Transverse colon (tissue), 4 donors: ENCODE results near the gene CABP7. TPM values are rescaled to one million over a fixed set of nuclear protein-coding genes. Genes with fewer than 3 reads are reported as not detected.

Experiments
- DNase-seq: peaks from one replicate; pipeline ENCODE4 v3.0.0-alpha.2; 2019
- H3K27ac ChIP-seq, 4 donors: fragments of 200-600 bp; sonication (generic); 2 replicates each; pipeline ENCODE4 v1.5.1; 2016 to 2018; ENCODE audit warnings: inconsistent platforms in 4 of 4
- H3K27me3 ChIP-seq: fragments of 200-600 bp; sonication (generic); 2 replicates; pipeline ENCODE4 v1.5.1; 2017; ENCODE audit warnings: inconsistent platforms
- H3K36me3 ChIP-seq, 4 donors: fragments of 200-600 bp; sonication (generic); 2 replicates each; pipeline ENCODE4 v1.5.1; 2017 to 2019; ENCODE audit warnings: inconsistent platforms in 4 of 4
- H3K4me1 ChIP-seq, 4 donors: fragments of 200-600 bp; sonication (generic); 2 replicates each; pipeline ENCODE4 v1.5.1; 2017 to 2020; ENCODE audit warnings: inconsistent platforms in 4 of 4
- H3K4me3 ChIP-seq, 4 donors: fragments of 200-600 bp; sonication (generic); 1 replicate in 1 of 4; 2 replicates in 3 of 4; pipeline versions ENCODE4 v1.5.1 to v1.6.1; 2017 to 2019; ENCODE audit warnings: inconsistent platforms in 4 of 4
- H3K9me3 ChIP-seq, 2 donors: fragments of 200-600 bp; sonication (generic); 2 replicates each; pipeline ENCODE4 v1.5.1; 2017 to 2019; ENCODE audit warnings: inconsistent platforms in 2 of 2
- EP300 ChIP-seq: sonication (generic); formaldehyde crosslinking; IDR thresholded peaks from one replicate; pipeline ENCODE4 v1.6.1; 2017; ENCODE audit warnings: antibody characterized with exemption, low read depth
- POLR2A ChIP-seq: fragments of 450-650 bp; IDR thresholded peaks from one replicate; pipeline ENCODE4 v1.6.1; 2016; ENCODE audit warnings: antibody characterized with exemption, mild to moderate bottlenecking, moderate library complexity
- POLR2AphosphoS5 ChIP-seq, 3 donors: sonication (generic); formaldehyde crosslinking; IDR thresholded peaks; one replicate each; pipeline ENCODE4 v1.6.1; 2016; ENCODE audit warnings: antibody characterized with exemption in 3 of 3
- WGBS, 2 donors: methylation state at CpG; one replicate each; pipeline ENCODE4 v1.1.5; 2018; ENCODE audit warnings: low coverage in 1 of 2; 5-methylcytosine and 5-hydroxymethylcytosine counted together
- in situ Hi-C, 4 donors: fragments of 200-750 bp; cut with MboI; loops; one replicate each; pipeline versions ENCODE4 v1.15.0 to v1.15.1; 2017; ENCODE audit warnings: low sequenced_read_pairs in 3 of 4, low pct_ligation_motif_present in 1 of 4, low pct_unique_long_range_greater_than_20kb in 1 of 4
- intact Hi-C: fragments of 100-400 bp; cut with DNase I; formaldehyde crosslinking; loops from one replicate; pipeline ENCODE4 v1.15.1; 2023; ENCODE audit warnings: low total_unique reads
- total RNA-seq, 4 donors: library from RNA; depleted of rRNA; stranded (reverse); fragments of >200 nt; gene quantifications; one replicate each; pipeline ENCODE4 v1.1.0, GENCODE V29; 2016
- TF ChIP-seq, protein P1 (sequence below), 5 experiments: fragments of 200-600 bp in 3 of 5; fragments of 450-650 bp in 2 of 5; sonication (generic) in 3 of 5; IDR thresholded peaks; 1 replicate in 2 of 5; 2 replicates in 3 of 5; pipeline ENCODE4 v1.5.1; 2016 to 2017; ENCODE audit warnings: antibody characterized with exemption in 5 of 5, inconsistent platforms in 3 of 5, mild to moderate bottlenecking in 2 of 5, moderate library complexity in 1 of 5

The CABP7 gene
- total RNA-seq, 4 donors from 2014 or later = not detected

DNA sequence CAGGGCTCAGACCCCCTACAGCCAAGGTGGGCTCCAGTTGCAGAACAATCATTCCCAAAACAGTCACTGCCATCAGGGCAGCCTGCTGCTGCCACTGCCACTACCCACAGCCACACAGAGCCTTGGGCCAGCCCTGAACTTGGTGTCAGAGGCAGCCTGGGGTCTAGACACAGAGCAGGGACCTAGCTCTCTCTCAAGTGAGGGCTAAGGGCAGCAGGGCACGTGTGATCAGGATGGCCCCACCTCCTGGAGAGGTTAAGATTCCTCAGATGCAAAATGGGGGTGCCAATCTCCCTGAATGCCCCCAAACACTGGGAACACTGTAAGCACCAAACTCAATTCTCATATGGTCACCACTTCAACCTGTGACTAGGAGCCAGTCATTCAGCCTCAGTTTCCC, 15.6 kb downstream of the CABP7 start:
- H3K27ac ChIP-seq = no peak overlapping the region
- DNase-seq = no peak
- no peaks in the 10 kb centered on the region for H3K27me3 ChIP-seq
- WGBS, 2 donors = 44% methylated on average over 1 of the region's 1 CpG; no CpG with 5 or more reads in 1 of the 2 donors
- H3K36me3 ChIP-seq = no peaks in the 10 kb centered on the region
- in situ Hi-C loops = no loop called here
- TF ChIP-seq POLR2AphosphoS5 (IDR thresholded peaks at IDR 0.05) (no peak), POLR2A (no peak), EP300 (no peak)
- TF ChIP-seq, protein P1, sequence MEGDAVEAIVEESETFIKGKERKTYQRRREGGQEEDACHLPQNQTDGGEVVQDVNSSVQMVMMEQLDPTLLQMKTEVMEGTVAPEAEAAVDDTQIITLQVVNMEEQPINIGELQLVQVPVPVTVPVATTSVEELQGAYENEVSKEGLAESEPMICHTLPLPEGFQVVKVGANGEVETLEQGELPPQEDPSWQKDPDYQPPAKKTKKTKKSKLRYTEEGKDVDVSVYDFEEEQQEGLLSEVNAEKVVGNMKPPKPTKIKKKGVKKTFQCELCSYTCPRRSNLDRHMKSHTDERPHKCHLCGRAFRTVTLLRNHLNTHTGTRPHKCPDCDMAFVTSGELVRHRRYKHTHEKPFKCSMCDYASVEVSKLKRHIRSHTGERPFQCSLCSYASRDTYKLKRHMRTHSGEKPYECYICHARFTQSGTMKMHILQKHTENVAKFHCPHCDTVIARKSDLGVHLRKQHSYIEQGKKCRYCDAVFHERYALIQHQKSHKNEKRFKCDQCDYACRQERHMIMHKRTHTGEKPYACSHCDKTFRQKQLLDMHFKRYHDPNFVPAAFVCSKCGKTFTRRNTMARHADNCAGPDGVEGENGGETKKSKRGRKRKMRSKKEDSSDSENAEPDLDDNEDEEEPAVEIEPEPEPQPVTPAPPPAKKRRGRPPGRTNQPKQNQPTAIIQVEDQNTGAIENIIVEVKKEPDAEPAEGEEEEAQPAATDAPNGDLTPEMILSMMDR (IDR thresholded peaks at IDR 0.05) = no peak
- no peak overlapping the region for H3K4me3 ChIP-seq
- H3K9me3 ChIP-seq = no peaks in the 10 kb centered on the region
- H3K4me1 ChIP-seq = peaks cover 0 to 12% (median 4%) of the 10 kb centered on the region in 4 donors
- intact Hi-C loops = no loop called here

DNA sequence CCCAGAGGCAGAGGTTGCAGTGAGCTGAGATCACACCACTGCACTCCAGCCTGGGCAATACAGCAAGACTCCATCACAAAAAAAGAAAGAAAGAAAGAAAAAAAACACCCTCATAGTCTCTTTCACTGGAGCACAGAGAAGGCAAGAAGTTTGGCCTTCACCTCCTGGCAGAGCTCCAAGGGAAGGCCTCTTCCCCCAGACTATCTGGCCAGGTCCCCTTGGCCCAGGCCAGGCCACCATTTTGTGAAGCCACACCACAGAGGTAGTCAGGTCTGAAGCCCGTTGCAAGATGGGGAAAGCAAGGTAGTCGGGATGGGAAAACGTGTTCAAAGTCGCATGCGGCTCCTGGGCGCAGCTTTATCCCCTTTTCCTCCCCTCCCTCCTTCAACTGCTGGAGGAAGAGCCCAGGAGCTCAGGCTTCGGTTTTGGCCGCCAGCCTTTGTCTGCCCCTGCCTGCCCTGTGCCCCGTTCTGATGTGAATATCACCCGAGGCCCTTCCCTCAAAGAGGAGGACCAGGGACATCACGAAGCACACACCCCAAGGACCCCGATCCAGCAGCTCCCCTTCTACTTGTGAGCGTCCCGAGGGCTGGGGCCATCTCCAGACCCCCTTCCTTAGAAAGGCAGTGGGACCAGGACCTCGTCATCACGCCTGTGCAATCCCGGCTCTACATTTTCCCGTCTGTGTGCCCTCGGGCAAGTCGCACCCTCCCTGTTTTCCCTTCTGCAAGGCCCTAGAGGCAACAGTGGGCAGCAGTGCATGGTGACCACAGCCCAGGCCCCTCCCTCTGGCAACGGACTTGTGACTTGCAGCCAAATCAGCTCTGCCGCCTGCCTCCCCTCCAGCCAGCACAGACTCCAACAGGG, 17.7 kb downstream of the CABP7 start:
- peaks cover 0 to 12% (median 4%) of the 10 kb centered on the region in 4 donors for H3K4me1 ChIP-seq
- in situ Hi-C loops = no loop called here
- no peaks in the 10 kb centered on the region for H3K9me3 ChIP-seq
- H3K27ac ChIP-seq = no peak overlapping the region
- no peak for DNase-seq
- intact Hi-C loops = no loop called here
- TF ChIP-seq, protein P1 (IDR thresholded peaks at IDR 0.05) = no peak
- TF ChIP-seq POLR2AphosphoS5 (IDR thresholded peaks at IDR 0.05) (no peak), POLR2A (no peak), EP300 (no peak)
- 94% methylated on average over 22 of the region's 22 CpGs; no CpG with 5 or more reads in 1 of the 2 donors for WGBS, 2 donors
- no peaks in the 10 kb centered on the region for H3K36me3 ChIP-seq
- H3K4me3 ChIP-seq = no peak overlapping the region
- no peaks in the 10 kb centered on the region for H3K27me3 ChIP-seq

DNA sequence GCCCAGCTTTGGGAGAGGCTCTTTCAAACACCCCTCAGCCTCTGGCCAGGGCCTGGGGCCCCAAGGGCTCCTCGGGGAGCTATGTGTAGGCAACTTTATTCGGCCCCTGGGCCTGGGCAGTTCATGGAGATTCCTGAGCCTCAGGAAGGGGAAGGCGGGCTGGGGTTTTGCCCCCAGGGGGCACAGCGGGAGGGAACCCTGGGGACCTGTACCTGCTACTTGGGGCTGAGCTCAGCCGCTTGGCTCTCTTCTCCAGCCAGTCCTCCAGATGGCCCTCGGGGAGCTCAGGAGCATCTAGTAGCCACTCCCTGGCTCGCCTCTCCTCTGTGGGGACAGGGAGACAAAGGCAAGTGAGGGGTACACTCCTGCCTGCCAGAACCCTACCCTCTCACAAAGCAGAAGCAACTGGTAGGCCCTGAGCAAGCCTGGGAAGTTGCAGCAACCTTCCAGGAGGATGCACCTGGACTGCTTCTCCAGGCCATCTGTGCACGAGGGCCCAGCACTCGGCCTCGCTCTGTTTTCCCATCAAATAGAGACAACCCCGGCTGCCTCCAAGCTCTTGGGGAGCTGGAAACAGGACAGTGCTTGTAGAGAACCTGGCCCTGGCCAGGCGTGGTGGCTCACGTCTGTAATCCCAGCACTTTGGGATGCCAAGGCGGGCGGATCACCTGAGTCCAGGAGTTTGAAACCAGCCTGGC, 18.5 kb downstream of the CABP7 start:
- H3K9me3 ChIP-seq = no peaks in the 10 kb centered on the region
- intact Hi-C loops = no loop called here
- DNase-seq = no peak
- peaks cover 0 to 9% (median 4%) of the 10 kb centered on the region in 4 donors for H3K4me1 ChIP-seq
- TF ChIP-seq POLR2A = no peak
- TF ChIP-seq POLR2AphosphoS5 (IDR thresholded peaks at IDR 0.05) = no peak
- TF ChIP-seq, protein P1 (IDR thresholded peaks at IDR 0.05) = no peak
- no peak for TF ChIP-seq EP300
- no peaks in the 10 kb centered on the region for H3K27me3 ChIP-seq
- in situ Hi-C loops = no loop called here
- no peaks in the 10 kb centered on the region for H3K36me3 ChIP-seq
- 86% methylated on average over 15 of the region's 15 CpGs; no CpG with 5 or more reads in 1 of the 2 donors for WGBS, 2 donors
- H3K27ac ChIP-seq = no peak overlapping the region
- no peak overlapping the region for H3K4me3 ChIP-seq

DNA sequence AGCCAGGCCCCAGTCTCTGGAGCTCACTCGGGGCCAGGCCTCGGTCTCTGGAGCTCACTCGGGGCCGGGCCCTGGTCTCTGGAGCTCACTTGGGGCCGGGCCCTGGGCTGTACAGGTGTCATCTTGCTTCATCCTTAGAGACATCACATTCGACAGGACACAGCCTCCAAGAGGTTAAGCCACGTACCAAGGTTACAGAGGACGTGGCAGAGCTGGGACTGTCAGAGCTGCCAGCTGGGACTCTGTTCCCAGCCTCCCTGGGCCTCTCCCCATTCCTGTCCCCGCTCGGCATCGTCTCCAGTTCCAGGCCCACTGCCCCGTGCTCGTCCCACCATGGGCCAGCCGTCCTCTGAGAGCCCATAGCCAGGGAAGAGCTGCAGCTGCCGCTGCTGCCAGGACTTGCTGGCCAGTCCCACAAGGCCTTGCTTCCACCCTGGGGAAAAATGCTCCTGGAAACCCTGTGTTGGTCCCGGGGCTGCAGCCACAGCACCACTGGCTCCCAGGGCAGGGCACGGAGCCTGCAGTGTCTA, 19.6 kb downstream of the CABP7 start:
- Histone ChIP-seq H3K36me3 (no peaks in the 10 kb centered on the region), H3K4me1 (no peaks in the 10 kb centered on the region), H3K27me3 (no peaks in the 10 kb centered on the region), H3K27ac (no peak overlapping the region), H3K9me3 (no peaks in the 10 kb centered on the region), H3K4me3 (no peak overlapping the region)
- 95% methylated on average over 17 of the region's 17 CpGs; no CpG with 5 or more reads in 1 of the 2 donors for WGBS, 2 donors
- TF ChIP-seq POLR2A (no peak), EP300 (no peak), POLR2AphosphoS5 (IDR thresholded peaks at IDR 0.05) (no peak)
- TF ChIP-seq, protein P1 (IDR thresholded peaks at IDR 0.05) = no peak
- in situ Hi-C loops (no loop called here), intact Hi-C loops (no loop called here)
- DNase-seq = no peak
